DOHH2 (cell line): Measurements from ENCODE around the gene HTRA1.

Experiments used
- H3F3A ChIP-seq: fragments of 200-600 bp; sonication (generic), shearing (Covaris generic); 2 replicates; pipeline ENCODE4 v1.6.0; 2016; ENCODE audit warnings: antibody characterized with exemption, mild to moderate bottlenecking; ENCODE audit not compliant: control insufficient read depth, insufficient read depth
- H3K27ac ChIP-seq: fragments of 200-600 bp; sonication (generic); 2 replicates; pipeline ENCODE4 v1.5.1; 2014; ENCODE audit warnings: low read depth, mild to moderate bottlenecking, low read length, moderate library complexity
- H3K27me3 ChIP-seq: fragments of 200-600 bp; sonication (generic); 2 replicates; pipeline ENCODE4 v1.6.1; 2014; ENCODE audit warnings: mild to moderate bottlenecking, low read length, mixed read lengths; ENCODE audit not compliant: control insufficient read depth
- H3K36me3 ChIP-seq: fragments of 200-600 bp; sonication (generic); 2 replicates; pipeline ENCODE4 v1.6.1; 2014; ENCODE audit warnings: mild to moderate bottlenecking, low read length, moderate library complexity, mixed read lengths; ENCODE audit not compliant: control insufficient read depth
- H3K4me1 ChIP-seq: fragments of 200-600 bp; sonication (generic); 2 replicates; pipeline ENCODE4 v1.6.1; 2014; ENCODE audit warnings: mild to moderate bottlenecking, low read length, mixed read lengths; ENCODE audit not compliant: control insufficient read depth
- H3K4me2 ChIP-seq: fragments of 200-600 bp; sonication (generic); 2 replicates; pipeline ENCODE4 v1.6.0; 2014; ENCODE audit warnings: mild to moderate bottlenecking, low read length, moderate library complexity
- H3K4me3 ChIP-seq: fragments of 200-600 bp; sonication (generic); 2 replicates; pipeline ENCODE4 v1.5.1; 2014; ENCODE audit warnings: mild to moderate bottlenecking, low read length, mixed read lengths
- H3K79me2 ChIP-seq: fragments of 200-600 bp; sonication (generic); 2 replicates; pipeline ENCODE4 v1.6.1; 2014; ENCODE audit warnings: mild to moderate bottlenecking, low read length, mixed read lengths; ENCODE audit not compliant: control insufficient read depth
- H3K9me2 ChIP-seq: fragments of 200-600 bp; sonication (generic); replicated peaks from 2 replicates; pipeline ENCODE4 v1.6.1; 2014; ENCODE audit warnings: mild to moderate bottlenecking, low read length, mixed read lengths; ENCODE audit not compliant: control insufficient read depth
- H3K9me3 ChIP-seq: fragments of 200-600 bp; sonication (generic); 2 replicates; pipeline ENCODE4 v1.6.1; 2014; ENCODE audit warnings: antibody characterized with exemption, low read length, mixed read lengths; ENCODE audit not compliant: control insufficient read depth, insufficient read depth
- H4K20me1 ChIP-seq: fragments of 200-600 bp; sonication (generic); 2 replicates; pipeline ENCODE4 v1.6.0; 2014; ENCODE audit warnings: low read depth, mild to moderate bottlenecking, antibody characterized with exemption, low read length, moderate library complexity; ENCODE audit not compliant: control insufficient read depth, insufficient read depth
- CTCF ChIP-seq: fragments of 200-600 bp; sonication (generic); IDR thresholded peaks from one replicate; pipeline ENCODE4 v1.5.1; 2014; ENCODE audit warnings: antibody characterized with exemption, mild to moderate bottlenecking, low read depth, low read length; ENCODE audit not compliant: poor library complexity, severe bottlenecking
- EZH2phosphoT487 ChIP-seq: fragments of 200-600 bp; sonication (generic); IDR thresholded peaks from 2 replicates; pipeline ENCODE4 v1.6.1; 2017; ENCODE audit warnings: borderline replicate concordance, mild to moderate bottlenecking, antibody characterized with exemption, low read length, moderate library complexity, mixed read lengths

The HTRA1 gene

GRCh38 chr10:122459561-122460273, 1.6 kb upstream of the HTRA1 start:
- no peaks in the 10 kb centered on the region for H3K79me2 ChIP-seq
- no peaks in the 10 kb centered on the region for H4K20me1 ChIP-seq
- H3F3A ChIP-seq: no peaks in the 10 kb centered on the region
- H3K27me3 ChIP-seq: peaks cover 23% of the 10 kb centered on the region
- H3K9me2 ChIP-seq: no peaks in the 10 kb centered on the region
- no peak overlapping the region for H3K4me2 ChIP-seq
- H3K9me3 ChIP-seq: no peaks in the 10 kb centered on the region
- no peak overlapping the region for H3K27ac ChIP-seq
- no peak overlapping the region for H3K4me3 ChIP-seq
- TF ChIP-seq EZH2phosphoT487: no peak
- TF ChIP-seq CTCF: no peak
- no peaks in the 10 kb centered on the region for H3K36me3 ChIP-seq
- H3K4me1 ChIP-seq: no peaks in the 10 kb centered on the region

- no peaks in the 10 kb centered on the region for H3K9me3 ChIP-seq
- H3K9me2 ChIP-seq: no peaks in the 10 kb centered on the region
- no peak for TF ChIP-seq CTCF
- TF ChIP-seq EZH2phosphoT487: no peak
- H3K27me3 ChIP-seq: peaks cover 23% of the 10 kb centered on the region
- no peaks in the 10 kb centered on the region for H3K4me1 ChIP-seq
- no peaks in the 10 kb centered on the region for H3F3A ChIP-seq
- no peak overlapping the region for H3K4me2 ChIP-seq
- H3K36me3 ChIP-seq: no peaks in the 10 kb centered on the region
- no peak overlapping the region for H3K4me3 ChIP-seq
- no peaks in the 10 kb centered on the region for H3K79me2 ChIP-seq
- no peak overlapping the region for H3K27ac ChIP-seq
- no peaks in the 10 kb centered on the region; the same call in 1 of the 2 replicates for H4K20me1 ChIP-seq
Observed at GRCh38 chr10:122460891-122461293, 461 bp upstream of the HTRA1 start.

GRCh38 chr10:122461729-122462532, 578 bp downstream of the HTRA1 start:
- Histone ChIP-seq H3K4me3 (no peak overlapping the region), H3K27me3 (peaks cover 22% of the 10 kb centered on the region), H3K79me2 (no peaks in the 10 kb centered on the region), H3K9me2 (no peaks in the 10 kb centered on the region), H3F3A (no peaks in the 10 kb centered on the region), H3K36me3 (no peaks in the 10 kb centered on the region), H3K4me2 (no peak overlapping the region), H4K20me1 (no peaks in the 10 kb centered on the region; the same call in 1 of the 2 replicates), H3K4me1 (no peaks in the 10 kb centered on the region), H3K27ac (no peak overlapping the region), H3K9me3 (no peaks in the 10 kb centered on the region)
- TF ChIP-seq CTCF: no peak
- no peak for TF ChIP-seq EZH2phosphoT487
